Left ventricle myocardium inferior (tissue), 1 donor: ENCODE results near the gene AASDH. TPM values are rescaled to one million over a fixed set of nuclear protein-coding genes. Genes with fewer than 3 reads are reported as not detected.

Experiments used
- DNase-seq: peaks from one replicate; pipeline ENCODE4 v3.0.0-alpha.2; 2020
- H3K27ac ChIP-seq: fragments of 200-600 bp; replicated peaks from 2 replicates; pipeline ENCODE4 v1.8.0; 2021
- H3K27me3 ChIP-seq: fragments of 200-600 bp; 2 replicates; pipeline ENCODE4 v1.8.0; 2021; ENCODE audit warnings: low read depth
- H3K36me3 ChIP-seq: fragments of 200-600 bp; 2 replicates; pipeline ENCODE4 v1.8.0; 2021
- H3K4me1 ChIP-seq: fragments of 200-600 bp; 2 replicates; pipeline ENCODE4 v1.8.0; 2021
- H3K4me3 ChIP-seq: fragments of 200-600 bp; 2 replicates; pipeline ENCODE4 v1.8.0; 2021; ENCODE audit warnings: mild to moderate bottlenecking, moderate library complexity
- H3K9me3 ChIP-seq: fragments of 200-600 bp; replicated peaks from 2 replicates; pipeline ENCODE4 v1.8.0; 2021
- CTCF ChIP-seq: fragments of 200-600 bp; IDR thresholded peaks from 2 replicates; pipeline ENCODE4 v1.8.0; 2021; ENCODE audit warnings: antibody characterized with exemption, mild to moderate bottlenecking, borderline replicate concordance
- intact Hi-C: fragments of 100-400 bp; cut with micrococcal nuclease; formaldehyde crosslinking; loops from one replicate; pipeline ENCODE4 v1.11.0; 2022
- total RNA-seq: library from RNA; stranded (reverse); fragmentation: NEBNext Ultra II Directional; extraction: Animal tissue kit (Norgen Biotek cat#: 25700); gene quantifications from one replicate; pipeline ENCODE4 v1.2.1, GENCODE V29; 2021
- donor health status: DM: no; HTN: yes; CAD: no; lungs with severe emphysema.

AASDH gene
- total RNA-seq, 1 donor from 2014 or later = 6.9 TPM

- H3K4me1 ChIP-seq = no peaks in the 10 kb centered on the region
- H3K9me3 ChIP-seq = no peaks in the 10 kb centered on the region
- DNase-seq = no peak
- H3K4me3 ChIP-seq = no peak overlapping the region
- no peaks in the 10 kb centered on the region for H3K27me3 ChIP-seq
- no peak overlapping the region for H3K27ac ChIP-seq
- H3K36me3 ChIP-seq = no peaks in the 10 kb centered on the region
- intact Hi-C loops = no loop called here
- TF ChIP-seq CTCF = no peak
Measured at GRCh38 chr4:56417396-56417795, 30.1 kb upstream of the AASDH start.

GRCh38 chr4:56416349-56416748 is 29.1 kb upstream of the AASDH start:
- Histone ChIP-seq H3K36me3 (no peaks in the 10 kb centered on the region), H3K9me3 (no peaks in the 10 kb centered on the region), H3K4me1 (peaks cover 2% of the 10 kb centered on the region), H3K27me3 (no peaks in the 10 kb centered on the region), H3K27ac (no peak overlapping the region), H3K4me3 (no peak overlapping the region)
- intact Hi-C loops = no loop called here
- TF ChIP-seq CTCF = no peak
- no peak for DNase-seq

- Histone ChIP-seq H3K36me3 (no peaks in the 10 kb centered on the region), H3K27me3 (no peaks in the 10 kb centered on the region), H3K4me3 (no peak overlapping the region), H3K4me1 (peaks cover 23% of the 10 kb centered on the region), H3K9me3 (no peaks in the 10 kb centered on the region), H3K27ac (no peak overlapping the region)
- intact Hi-C loops = no loop called here
- no peak for TF ChIP-seq CTCF
- DNase-seq = no peak
Measured at GRCh38 chr4:56414135-56414670, 26.9 kb upstream of the AASDH start.

GRCh38 chr4:56410247-56411062 is 23.2 kb upstream of the AASDH start:
- Histone ChIP-seq H3K36me3 (no peaks in the 10 kb centered on the region), H3K27me3 (no peaks in the 10 kb centered on the region), H3K27ac (peak overlapping the region; percentile 60), H3K9me3 (no peaks in the 10 kb centered on the region), H3K4me3 (peak overlapping the region; percentile 54), H3K4me1 (peaks cover 23% of the 10 kb centered on the region)
- no peak for DNase-seq
- TF ChIP-seq CTCF = no peak
- intact Hi-C loops = no loop called here

GRCh38 chr4:56409511-56410090 is 22.3 kb upstream of the AASDH start:
- no peak for DNase-seq
- Histone ChIP-seq H3K27me3 (no peaks in the 10 kb centered on the region), H3K4me1 (peaks cover 23% of the 10 kb centered on the region), H3K36me3 (no peaks in the 10 kb centered on the region), H3K27ac (peak overlapping the region; percentile 60), H3K9me3 (no peaks in the 10 kb centered on the region), H3K4me3 (peak overlapping the region; percentile 54)
- intact Hi-C loops = no loop called here
- no peak for TF ChIP-seq CTCF
